ENCODE measurements around the gene RAB42.

DNA sequence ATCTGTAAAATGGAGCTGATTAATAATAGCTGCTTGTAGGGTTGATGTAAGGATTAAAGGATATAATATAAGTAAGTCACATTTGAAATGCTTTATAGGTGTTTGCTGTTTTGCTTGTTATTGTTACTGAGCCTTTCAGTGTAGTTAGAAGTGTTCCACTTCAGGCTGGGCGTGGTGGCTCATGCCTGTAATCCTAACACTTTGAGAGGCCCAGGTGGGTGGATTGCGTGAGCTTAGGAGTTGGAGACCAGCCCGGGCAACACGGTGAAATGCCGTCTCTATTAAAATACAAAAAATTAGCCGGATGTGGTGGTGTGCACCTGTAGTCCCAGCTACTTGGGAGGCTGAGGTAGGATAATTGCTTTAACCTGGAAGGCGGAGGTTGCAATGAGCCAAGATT is 27.0 kb upstream of the RAB42 start:
- TF ChIP-seq CTCF (IDR thresholded peaks at IDR 0.05) (no peak), POLR2A (IDR thresholded peaks at IDR 0.05) (no peak)

Measured in esophagus squamous epithelium (tissue), 4 donors.